Subcutaneous abdominal adipose tissue (tissue), 5 donors: ENCODE results near the gene SCAP.

Source experiments
- H3K27ac ChIP-seq: one replicate; pipeline ENCODE4 v1.7.0; 2013; ENCODE audit warnings: low read depth, mild to moderate bottlenecking, inconsistent platforms, low read length, moderate library complexity
- H3K27me3 ChIP-seq, 5 donors: one replicate each; pipeline ENCODE4 v1.7.0; 2013; ENCODE audit warnings: low read length in 5 of 5, inconsistent platforms in 1 of 5; ENCODE audit not compliant: control insufficient read depth in 5 of 5, insufficient read depth in 4 of 5
- H3K36me3 ChIP-seq, 5 donors: one replicate each; pipeline ENCODE4 v1.7.0; 2013; ENCODE audit warnings: low read length in 5 of 5; ENCODE audit not compliant: control insufficient read depth in 5 of 5, insufficient read depth in 5 of 5
- H3K4me1 ChIP-seq, 5 donors: one replicate each; pipeline ENCODE4 v1.7.0; 2013; ENCODE audit warnings: low read length in 5 of 5, mild to moderate bottlenecking in 3 of 5, moderate library complexity in 1 of 5; ENCODE audit not compliant: control insufficient read depth in 5 of 5, insufficient read depth in 5 of 5
- H3K4me3 ChIP-seq, 5 donors: one replicate each; pipeline ENCODE4 v1.7.0; 2013; ENCODE audit warnings: low read length in 5 of 5, low read depth in 1 of 5
- H3K9ac ChIP-seq, 5 donors: one replicate each; pipeline ENCODE4 v1.7.0; 2013; ENCODE audit warnings: low read length in 5 of 5, mild to moderate bottlenecking in 4 of 5, moderate library complexity in 3 of 5
- H3K9me3 ChIP-seq, 5 donors: one replicate each; pipeline ENCODE4 v1.7.0; 2013; ENCODE audit warnings: low read length in 5 of 5; ENCODE audit not compliant: control insufficient read depth in 5 of 5
- donor health status: healthy.
- donor health status: healthy.
- donor health status: healthy.
- donor health status: healthy.
- donor health status: healthy.

Gene SCAP

DNA sequence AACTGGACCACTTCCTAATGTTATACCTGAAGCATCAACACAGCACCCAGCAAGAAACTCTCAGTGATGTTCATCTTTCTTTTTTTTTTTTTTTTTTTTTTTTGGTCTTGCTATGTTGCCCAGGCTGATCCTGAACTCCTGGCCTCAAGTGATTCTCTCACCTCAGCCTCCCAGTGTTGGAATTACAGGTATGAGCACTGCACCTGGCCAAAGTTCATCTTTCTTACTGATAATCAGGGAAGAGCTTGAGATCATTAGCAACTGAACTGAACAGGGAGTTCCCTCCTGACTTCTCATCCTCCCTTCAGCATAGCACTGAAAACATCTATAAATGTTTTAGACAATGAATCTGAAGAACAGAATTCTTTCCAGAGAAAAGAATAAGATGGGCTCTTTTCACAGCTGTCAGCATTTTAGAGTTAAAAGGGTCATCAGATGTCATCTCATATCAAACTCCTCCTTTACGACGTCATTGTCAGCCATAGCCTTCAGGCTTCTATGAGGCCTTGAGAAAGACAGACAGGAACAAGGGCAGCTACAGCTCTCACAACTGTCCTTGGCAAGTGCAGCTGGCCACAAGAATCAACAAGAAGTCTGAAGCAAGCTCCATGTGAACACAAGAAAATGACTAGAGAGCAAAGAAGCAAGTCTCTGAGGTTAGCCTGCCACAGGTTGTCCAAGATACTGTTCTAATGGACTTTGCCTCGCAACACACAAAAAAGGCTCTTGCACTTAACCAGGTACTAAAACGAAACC lies 33.8 kb downstream of the SCAP start:
- H3K9ac ChIP-seq: no peak overlapping the region
- no peak overlapping the region for H3K4me3 ChIP-seq
- H3K36me3 ChIP-seq: peaks cover 3 to 36% (median 20%) of the 10 kb centered on the region in 5 donors
- H3K27me3 ChIP-seq: no peaks in the 10 kb centered on the region
- H3K4me1 ChIP-seq: peaks cover 0 to 17% (median 11%) of the 10 kb centered on the region in 5 donors
- no peaks in the 10 kb centered on the region for H3K9me3 ChIP-seq
- H3K27ac ChIP-seq: no peak overlapping the region

DNA sequence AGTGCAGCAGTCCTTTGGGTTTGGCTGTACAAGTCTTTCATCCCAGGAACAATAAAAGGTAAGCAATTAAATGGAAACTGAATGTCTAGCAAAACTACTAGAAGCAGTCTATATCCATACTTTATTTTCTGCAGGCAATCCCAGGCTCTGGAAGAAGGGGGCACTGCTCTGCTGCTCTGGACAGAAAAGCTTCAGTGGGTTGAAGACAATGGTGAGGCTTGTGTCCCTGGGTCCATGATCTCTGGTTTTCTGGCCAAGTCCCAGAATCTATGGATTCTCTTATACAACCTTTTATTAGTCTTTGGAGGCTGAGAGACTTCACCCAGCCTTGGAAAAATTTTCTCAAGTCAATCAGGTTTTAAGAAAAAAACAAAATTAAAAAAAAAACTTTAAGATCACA lies 35.6 kb downstream of the SCAP start:
- Histone ChIP-seq H3K9ac (no peak overlapping the region), H3K27ac (no peak overlapping the region), H3K4me1 (peaks cover 0 to 17% (median 11%) of the 10 kb centered on the region in 5 donors), H3K4me3 (no peak overlapping the region), H3K9me3 (no peaks in the 10 kb centered on the region), H3K36me3 (peaks cover 3 to 36% (median 20%) of the 10 kb centered on the region in 5 donors), H3K27me3 (no peaks in the 10 kb centered on the region)

DNA sequence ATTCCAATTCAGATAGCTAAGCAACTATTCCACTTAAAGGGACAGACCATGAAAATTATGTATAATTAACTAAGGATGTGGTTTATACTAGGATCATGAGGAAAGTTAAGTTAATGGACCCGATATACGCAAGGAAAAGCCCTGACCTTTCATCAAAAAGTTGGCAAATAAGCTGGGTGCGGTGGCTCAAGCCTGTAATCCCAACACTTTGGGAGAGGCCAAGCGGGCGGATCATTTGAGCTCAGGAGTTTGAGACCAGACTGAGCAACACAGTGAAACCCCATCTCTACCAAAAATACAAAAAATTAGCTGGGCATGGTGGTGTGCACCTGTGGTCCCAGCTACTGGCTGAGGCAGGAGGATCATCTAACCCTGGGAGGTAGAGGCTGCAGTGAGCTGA lies 39.6 kb downstream of the SCAP start:
- Histone ChIP-seq H3K9ac (no peak overlapping the region), H3K9me3 (no peaks in the 10 kb centered on the region), H3K4me3 (no peak overlapping the region), H3K27ac (no peak overlapping the region), H3K4me1 (no peaks in the 10 kb centered on the region), H3K27me3 (no peaks in the 10 kb centered on the region), H3K36me3 (peaks cover 12 to 53% (median 40%) of the 10 kb centered on the region in 5 donors)

DNA sequence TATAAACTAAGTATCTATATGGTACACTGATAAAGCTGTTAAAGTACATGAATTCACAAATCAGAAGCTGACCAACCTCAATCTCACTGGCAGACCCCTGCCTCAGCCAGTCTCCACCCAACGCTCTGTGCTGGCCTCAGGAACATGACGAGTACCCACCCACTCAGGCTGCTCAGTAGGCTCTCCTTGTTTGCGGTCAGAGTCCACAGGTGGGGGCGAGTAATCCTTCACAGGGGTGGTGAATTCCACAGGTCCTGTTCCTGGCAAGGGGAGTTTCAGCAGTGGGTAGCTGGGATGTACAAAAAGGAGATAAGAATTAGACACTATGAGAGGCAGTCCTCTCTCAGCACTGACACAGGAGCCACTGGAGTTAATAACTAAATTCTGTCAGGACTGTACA lies 40.9 kb downstream of the SCAP start:
- H3K4me3 ChIP-seq: no peak overlapping the region
- H3K4me1 ChIP-seq: no peaks in the 10 kb centered on the region
- H3K36me3 ChIP-seq: peaks cover 13 to 58% (median 48%) of the 10 kb centered on the region in 5 donors
- H3K27ac ChIP-seq: no peak overlapping the region
- H3K9me3 ChIP-seq: no peaks in the 10 kb centered on the region
- H3K9ac ChIP-seq: no peak overlapping the region
- no peaks in the 10 kb centered on the region for H3K27me3 ChIP-seq

DNA sequence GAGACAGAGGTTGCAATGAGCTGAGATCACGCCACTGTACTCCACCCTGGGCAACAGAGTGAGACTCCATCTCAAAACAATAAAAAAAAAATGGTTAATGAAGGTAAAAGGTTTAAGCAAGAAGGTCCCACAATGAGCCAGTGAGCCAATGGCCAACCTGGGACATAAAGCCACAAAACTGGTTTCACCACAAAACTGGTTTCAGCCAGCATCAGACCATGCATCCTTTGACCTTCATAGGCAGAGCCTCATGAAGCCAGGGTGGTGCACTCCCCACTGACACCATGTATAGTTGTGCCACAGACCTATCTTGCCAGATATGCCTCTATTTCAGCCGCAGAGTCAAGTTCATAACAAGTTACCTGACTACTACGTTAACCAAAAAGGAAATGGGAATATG lies 41.9 kb downstream of the SCAP start:
- H3K36me3 ChIP-seq: peaks cover 13 to 50% (median 41%) of the 10 kb centered on the region in 5 donors
- no peak overlapping the region for H3K4me3 ChIP-seq
- no peak overlapping the region for H3K27ac ChIP-seq
- no peak overlapping the region for H3K9ac ChIP-seq
- no peaks in the 10 kb centered on the region for H3K4me1 ChIP-seq
- no peaks in the 10 kb centered on the region for H3K9me3 ChIP-seq
- H3K27me3 ChIP-seq: no peaks in the 10 kb centered on the region

DNA sequence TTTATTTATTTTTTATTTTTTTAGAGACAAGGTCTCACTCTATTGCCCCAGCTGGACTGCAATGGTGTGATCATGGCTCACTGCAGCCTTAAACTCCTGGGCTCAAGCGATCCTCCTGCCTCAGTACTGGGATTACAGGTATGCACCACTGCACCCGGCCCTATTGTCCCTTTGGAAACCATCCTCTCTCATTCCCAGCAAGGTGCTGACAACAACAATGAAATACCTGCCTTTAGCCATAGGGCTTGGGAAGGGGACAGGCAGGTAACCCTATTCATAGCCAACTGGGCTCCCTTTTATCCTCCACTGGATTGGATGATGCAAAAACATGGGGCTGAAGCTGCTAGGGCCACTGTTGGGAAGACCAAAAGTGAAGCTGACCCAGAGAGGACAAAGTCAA lies 43.1 kb downstream of the SCAP start:
- Histone ChIP-seq H3K9me3 (no peaks in the 10 kb centered on the region), H3K4me1 (no peaks in the 10 kb centered on the region), H3K27ac (no peak overlapping the region), H3K36me3 (peaks cover 10 to 58% (median 48%) of the 10 kb centered on the region in 5 donors), H3K9ac (no peak overlapping the region), H3K4me3 (no peak overlapping the region), H3K27me3 (no peaks in the 10 kb centered on the region)

DNA sequence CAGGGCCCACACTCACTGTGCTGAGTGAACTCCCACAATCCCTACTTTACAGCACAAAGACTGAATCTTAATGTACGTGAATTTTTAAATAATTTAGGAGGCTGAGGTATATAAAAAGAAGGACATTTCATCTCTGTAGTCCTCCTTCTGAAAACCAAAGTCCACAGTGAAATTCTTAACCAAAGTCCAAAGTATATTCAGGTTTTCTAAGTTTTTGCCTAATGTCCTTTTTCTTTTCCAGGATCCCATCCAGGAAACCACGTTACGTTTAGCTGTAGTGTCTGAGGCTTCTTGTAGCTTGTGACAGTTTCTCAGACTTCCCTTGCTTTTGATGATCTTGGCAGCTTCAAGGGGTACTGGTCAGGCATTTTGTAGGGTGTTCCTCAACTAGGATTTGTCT lies 44.5 kb downstream of the SCAP start:
- Histone ChIP-seq H3K27ac (no peak overlapping the region), H3K4me3 (no peak overlapping the region), H3K9me3 (no peaks in the 10 kb centered on the region), H3K36me3 (peaks cover 10 to 69% (median 54%) of the 10 kb centered on the region in 5 donors), H3K9ac (no peak overlapping the region), H3K4me1 (peaks cover 0 to 3% (median 0%) of the 10 kb centered on the region in 5 donors), H3K27me3 (no peaks in the 10 kb centered on the region)

DNA sequence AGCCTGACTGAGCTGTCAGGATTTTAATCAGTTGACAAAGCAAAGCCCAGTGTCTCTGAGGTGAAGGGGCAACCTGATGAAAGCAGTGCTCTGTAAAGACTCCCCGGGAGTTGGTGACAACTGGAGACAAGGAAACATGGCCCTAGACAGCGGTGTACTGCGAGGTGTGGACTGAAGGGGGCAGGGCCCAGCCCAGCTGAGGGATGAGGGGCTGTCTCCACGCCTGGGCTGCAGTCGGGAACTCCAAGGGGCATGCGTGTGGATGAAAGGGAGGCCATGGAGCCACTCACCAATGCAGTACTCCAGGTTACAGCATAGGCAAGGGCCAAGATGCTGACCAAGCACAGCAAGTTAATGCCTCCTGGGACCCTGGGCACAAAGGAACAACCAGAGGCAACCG lies 45.1 kb downstream of the SCAP start:
- Histone ChIP-seq H3K4me3 (no peak overlapping the region), H3K27me3 (no peaks in the 10 kb centered on the region), H3K9me3 (no peaks in the 10 kb centered on the region), H3K27ac (no peak overlapping the region), H3K4me1 (peaks cover 0 to 3% (median 0%) of the 10 kb centered on the region in 5 donors), H3K9ac (no peak overlapping the region), H3K36me3 (peaks cover 10 to 75% (median 59%) of the 10 kb centered on the region in 5 donors)

DNA sequence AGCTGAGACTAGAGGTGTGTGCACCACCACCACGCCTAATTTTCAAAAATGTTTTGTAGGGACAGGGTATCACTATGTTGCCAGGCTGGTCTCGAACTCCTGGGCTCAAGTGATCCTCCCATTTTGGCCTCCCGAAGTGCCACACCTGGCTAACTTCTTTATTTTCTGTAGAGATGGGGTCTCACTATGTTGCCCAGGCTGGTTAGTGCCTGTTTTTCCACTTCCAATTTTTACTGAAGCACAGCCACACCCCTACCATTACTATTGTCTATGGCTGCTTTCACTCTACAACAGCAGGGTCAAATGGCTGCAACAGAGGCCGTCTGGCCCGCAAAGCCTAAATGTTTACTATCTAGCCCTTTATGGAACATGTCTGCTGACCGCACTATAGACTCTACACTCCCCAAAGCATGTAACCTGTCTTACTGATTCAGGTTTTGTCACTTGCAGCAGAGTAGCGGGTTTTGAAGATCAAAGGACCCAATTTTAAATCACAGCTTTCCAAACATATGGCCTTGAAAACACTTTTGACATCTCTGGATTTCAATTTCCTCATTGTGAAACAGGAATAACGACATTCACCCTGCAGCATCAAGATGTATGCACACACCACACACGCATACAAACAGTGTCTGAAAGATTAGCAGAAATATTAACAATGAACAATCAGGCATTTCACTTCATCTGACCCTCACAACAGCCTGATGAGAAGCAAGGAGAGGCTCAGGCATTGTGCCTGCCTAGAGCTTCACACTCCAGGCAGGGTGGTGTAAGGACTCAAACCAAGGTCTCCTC lies 46.1 kb downstream of the SCAP start:
- no peak overlapping the region for H3K27ac ChIP-seq
- no peaks in the 10 kb centered on the region for H3K27me3 ChIP-seq
- no peak overlapping the region for H3K4me3 ChIP-seq
- peaks cover 10 to 81% (median 64%) of the 10 kb centered on the region in 5 donors for H3K36me3 ChIP-seq
- H3K4me1 ChIP-seq: peaks cover 0 to 3% (median 0%) of the 10 kb centered on the region in 5 donors
- no peaks in the 10 kb centered on the region for H3K9me3 ChIP-seq
- no peak overlapping the region for H3K9ac ChIP-seq

DNA sequence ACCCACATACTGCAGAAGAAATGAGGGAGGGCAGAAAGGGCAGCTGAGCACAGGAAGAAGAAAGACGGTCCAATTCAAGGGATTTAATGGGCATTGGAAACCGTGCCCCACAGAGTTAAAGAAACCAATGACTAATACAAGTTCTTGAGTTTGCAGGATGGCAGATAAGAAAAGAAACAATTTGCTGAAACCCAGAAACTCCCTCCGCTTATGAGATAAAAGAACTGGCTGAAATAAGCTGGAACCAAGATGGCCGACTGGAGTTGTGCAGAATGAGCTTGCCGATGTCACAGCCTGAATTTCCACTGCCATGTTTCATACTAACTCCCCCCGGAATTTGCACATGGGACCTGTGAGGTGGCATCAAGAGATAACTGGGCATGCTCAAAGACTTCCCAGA lies 47.1 kb downstream of the SCAP start:
- H3K27ac ChIP-seq: no peak overlapping the region
- H3K36me3 ChIP-seq: peaks cover 7 to 81% (median 65%) of the 10 kb centered on the region in 5 donors
- H3K4me3 ChIP-seq: no peak overlapping the region
- H3K4me1 ChIP-seq: peaks cover 0 to 3% (median 0%) of the 10 kb centered on the region in 5 donors
- no peak overlapping the region for H3K9ac ChIP-seq
- no peaks in the 10 kb centered on the region for H3K9me3 ChIP-seq
- no peaks in the 10 kb centered on the region for H3K27me3 ChIP-seq
